ENCODE data around the gene SPA17.

Gene SPA17

DNA sequence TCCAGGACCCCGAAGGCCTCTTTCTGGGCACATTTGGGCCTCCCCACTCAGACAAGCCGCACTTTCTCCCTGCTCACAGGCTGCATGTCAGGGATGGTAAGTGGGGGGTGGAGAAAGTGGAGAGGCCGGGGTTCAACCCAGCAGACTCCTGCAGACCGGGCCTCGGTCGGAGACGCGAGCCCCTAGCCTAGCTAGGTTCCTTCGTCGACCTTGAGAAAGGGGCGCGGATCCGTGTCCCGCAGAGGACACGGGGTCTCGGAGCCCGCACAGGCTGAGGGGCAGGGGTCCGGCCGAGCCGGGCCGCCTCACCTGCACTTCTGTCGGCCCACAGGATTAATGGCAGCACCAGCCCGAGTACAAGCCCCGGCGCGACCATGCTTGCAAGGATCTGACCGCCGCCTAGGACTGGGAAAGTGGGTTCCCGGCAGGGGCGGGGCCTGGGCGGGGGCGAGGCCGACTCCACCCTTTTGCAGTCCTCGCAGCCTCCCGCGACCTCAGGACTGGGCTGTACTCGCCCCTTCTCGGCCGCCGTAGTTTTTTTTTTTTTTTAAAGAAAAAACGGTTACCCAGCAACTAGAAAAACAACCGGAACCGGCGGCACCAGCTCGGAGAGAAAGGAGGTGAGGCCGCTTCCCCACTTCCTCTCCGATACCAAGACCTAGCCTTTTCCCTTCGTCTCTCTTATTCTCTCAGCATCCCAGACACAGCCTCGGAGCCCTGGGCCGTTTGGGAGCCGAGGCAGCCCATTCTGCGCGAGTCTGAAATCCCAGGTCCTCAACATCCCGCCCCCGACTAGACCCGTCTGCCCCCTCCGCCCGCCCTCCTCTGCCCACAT, at the start of gene SPA17, which contains the start of gene SIAE:
TSS of gene SPA17 (plus strand) at position 572 of the 835 bp plus-strand sequence. CDS start 1,361 bp downstream, outside the sequence.
TSS of gene SIAE (minus strand) at position 407 of the 835 bp plus-strand sequence. CDS start at position 376, 31 bp downstream.
- H3K4me3 ChIP-seq (ENCODE audit: low read length), result peak within 1 kb of the TSS; percentile 78
- DNase-seq (ENCODE audit: low read depth), result peak; percentile 90
- TF ChIP-seq, protein P1, sequence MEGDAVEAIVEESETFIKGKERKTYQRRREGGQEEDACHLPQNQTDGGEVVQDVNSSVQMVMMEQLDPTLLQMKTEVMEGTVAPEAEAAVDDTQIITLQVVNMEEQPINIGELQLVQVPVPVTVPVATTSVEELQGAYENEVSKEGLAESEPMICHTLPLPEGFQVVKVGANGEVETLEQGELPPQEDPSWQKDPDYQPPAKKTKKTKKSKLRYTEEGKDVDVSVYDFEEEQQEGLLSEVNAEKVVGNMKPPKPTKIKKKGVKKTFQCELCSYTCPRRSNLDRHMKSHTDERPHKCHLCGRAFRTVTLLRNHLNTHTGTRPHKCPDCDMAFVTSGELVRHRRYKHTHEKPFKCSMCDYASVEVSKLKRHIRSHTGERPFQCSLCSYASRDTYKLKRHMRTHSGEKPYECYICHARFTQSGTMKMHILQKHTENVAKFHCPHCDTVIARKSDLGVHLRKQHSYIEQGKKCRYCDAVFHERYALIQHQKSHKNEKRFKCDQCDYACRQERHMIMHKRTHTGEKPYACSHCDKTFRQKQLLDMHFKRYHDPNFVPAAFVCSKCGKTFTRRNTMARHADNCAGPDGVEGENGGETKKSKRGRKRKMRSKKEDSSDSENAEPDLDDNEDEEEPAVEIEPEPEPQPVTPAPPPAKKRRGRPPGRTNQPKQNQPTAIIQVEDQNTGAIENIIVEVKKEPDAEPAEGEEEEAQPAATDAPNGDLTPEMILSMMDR (conservative IDR thresholded peaks at IDR 0.05; ENCODE audit: low read depth, low read length), result no peak

DNA sequence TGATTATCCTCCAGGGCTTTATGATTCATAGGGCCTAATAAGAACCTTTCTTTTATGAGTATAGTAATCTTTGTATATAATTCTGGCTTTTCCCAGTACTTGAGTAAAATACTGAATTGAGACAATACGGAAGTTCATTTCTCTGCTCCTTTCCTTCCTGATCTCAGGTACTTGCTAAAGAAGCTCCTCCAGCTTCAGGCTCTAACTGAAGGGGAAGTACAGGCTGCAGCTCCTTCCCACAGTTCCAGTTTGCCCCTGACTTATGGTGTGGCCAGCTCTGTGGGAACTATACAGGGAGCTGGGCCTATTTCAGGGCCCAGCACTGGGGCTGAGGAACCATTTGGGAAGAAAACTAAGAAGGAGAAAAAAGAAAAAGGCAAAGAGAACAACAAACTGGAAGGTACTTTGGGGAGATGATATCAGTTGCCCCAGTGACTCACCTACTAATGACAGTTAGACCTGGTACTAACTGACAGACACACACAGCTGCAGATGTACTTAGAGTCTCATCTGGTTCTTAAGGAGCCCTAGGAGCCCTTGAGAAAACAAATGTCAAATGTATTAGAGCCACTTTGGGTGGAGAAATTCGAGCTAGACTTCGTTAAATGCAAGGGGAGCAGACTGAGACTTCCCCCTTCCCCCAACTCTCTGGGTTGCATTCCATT, 48.1 kb upstream of the SPA17 start:
- TF ChIP-seq, protein P1 (conservative IDR thresholded peaks at IDR 0.05; ENCODE audit: low read depth, low read length), result no peak
- H3K4me3 ChIP-seq (ENCODE audit: low read length), result no peak overlapping the region
- DNase-seq (ENCODE audit: low read depth), result no peak

DNA sequence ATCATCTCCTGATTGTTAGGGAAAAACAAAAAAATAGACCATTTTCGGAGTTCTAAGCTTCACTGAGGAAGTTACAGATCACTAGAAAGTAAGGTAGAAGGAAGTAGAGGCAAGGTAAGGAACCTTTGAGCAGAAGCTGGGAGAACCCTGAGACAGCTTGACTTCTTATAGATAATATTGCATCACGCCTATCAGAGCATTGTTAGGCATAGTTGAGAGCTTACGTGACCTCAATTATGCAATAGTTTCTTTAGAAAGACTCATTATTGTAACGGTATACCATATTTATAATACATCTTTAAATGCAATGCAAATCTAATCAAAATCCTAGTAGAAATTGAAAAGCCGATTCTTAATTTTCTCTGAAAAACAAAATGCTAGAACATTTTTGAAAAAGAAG, 46.2 kb upstream of the SPA17 start:
- no peak overlapping the region for H3K4me3 ChIP-seq (ENCODE audit: low read length)
- DNase-seq (ENCODE audit: low read depth), result no peak
- TF ChIP-seq, protein P1 (conservative IDR thresholded peaks at IDR 0.05; ENCODE audit: low read depth, low read length), result no peak

DNA sequence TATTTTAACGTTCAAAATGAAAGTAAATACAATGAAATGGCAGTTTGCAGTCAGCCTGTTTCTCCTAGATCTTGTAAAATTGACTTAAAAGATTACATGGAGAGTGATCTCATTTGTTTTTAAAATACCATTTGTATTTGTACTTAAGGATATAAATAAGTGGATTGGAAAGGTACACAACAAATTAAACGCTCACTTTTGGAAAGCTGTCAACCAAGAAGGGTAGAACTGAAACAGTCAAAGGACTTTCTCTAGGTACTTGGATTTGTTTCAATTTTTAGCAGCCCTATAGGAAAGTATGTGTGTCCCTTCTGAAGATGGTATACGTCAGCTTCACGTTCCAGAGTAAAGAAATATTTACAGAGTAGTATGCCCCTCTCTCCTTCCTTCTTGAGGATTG, 43.7 kb upstream of the SPA17 start:
- DNase-seq (ENCODE audit: low read depth), result no peak
- H3K4me3 ChIP-seq (ENCODE audit: low read length), result no peak overlapping the region
- TF ChIP-seq, protein P1 (conservative IDR thresholded peaks at IDR 0.05; ENCODE audit: low read depth, low read length), result no peak

DNA sequence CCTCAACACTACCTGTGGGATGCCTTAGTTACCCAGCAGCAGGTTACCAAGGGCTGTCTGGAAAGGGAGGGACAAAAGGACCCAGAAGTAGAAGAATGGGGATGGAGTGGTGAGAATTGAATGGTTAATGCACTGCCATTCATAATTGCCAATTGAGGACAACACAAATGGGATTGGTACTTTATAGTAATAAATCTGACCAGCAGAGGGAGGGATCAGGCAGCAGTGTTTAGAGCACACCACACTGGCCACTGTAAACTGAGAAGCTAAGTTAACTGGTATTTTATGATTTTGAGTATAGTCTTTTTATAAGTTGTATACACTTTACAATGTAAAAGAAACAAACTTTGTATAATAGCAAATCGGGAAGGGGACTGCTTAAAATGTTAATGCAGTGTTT, 40.3 kb upstream of the SPA17 start:
- TF ChIP-seq, protein P1 (conservative IDR thresholded peaks at IDR 0.05; ENCODE audit: low read depth, low read length), result peak; percentile 46
- no peak overlapping the region for H3K4me3 ChIP-seq (ENCODE audit: low read length)
- no peak for DNase-seq (ENCODE audit: low read depth)

DNA sequence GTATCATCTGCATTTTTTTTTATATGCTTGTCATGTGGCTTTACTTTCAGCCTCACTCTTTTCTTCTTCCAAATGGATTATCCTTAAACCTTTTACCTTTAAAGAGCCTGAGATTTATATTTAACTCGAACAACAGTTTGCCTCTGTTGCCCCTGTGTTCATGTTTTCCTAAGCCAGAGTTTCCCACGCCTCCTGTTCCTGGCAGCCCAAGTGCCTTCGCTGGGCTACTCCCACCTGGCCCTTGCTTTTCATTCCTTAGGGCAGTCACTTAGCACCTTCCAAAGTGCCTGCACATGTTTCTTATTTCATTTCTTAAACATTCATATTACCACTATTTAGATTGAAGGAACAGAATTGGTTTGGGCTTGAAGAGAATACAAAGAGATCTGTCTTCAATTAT, 37.8 kb upstream of the SPA17 start:
- DNase-seq (ENCODE audit: low read depth), result no peak
- no peak overlapping the region for H3K4me3 ChIP-seq (ENCODE audit: low read length)
- TF ChIP-seq, protein P1 (conservative IDR thresholded peaks at IDR 0.05; ENCODE audit: low read depth, low read length), result no peak

Data from retinal pigment epithelial cell (primary cell).